GM12878 (cell line): ENCODE results near the gene RARS1. TPM values are rescaled to one million over a fixed set of nuclear protein-coding genes. Genes with fewer than 3 reads are reported as not detected.

Experiments
- ATAC-seq: fragments of 200-7000 bp; cut with Tn5 transposase; 3 replicates; pipeline ENCODE4 v1.9.1; 2020; ENCODE audit warnings: mild to moderate bottlenecking, moderate library complexity
- BruUV-seq: library from RNA; stranded (reverse); fragments of 400-500 nt; replicated peaks from 2 replicates; lab custom pipeline; 2021; lab: Mats Ljungman, UMichigan
- CTCF ChIA-PET: fragments of 300-600 bp; sonication (Branson Sonifier 250); formaldehyde crosslinking; extraction: SDS; loops from one replicate; lab custom pipeline; 2021; ENCODE audit warnings: inconsistent platforms; lab: Yijun Ruan, JAX
- POLR2A ChIA-PET: fragments of 350-600 bp; formaldehyde crosslinking; extraction: SDS; loops from one replicate; lab custom pipeline; 2021; ENCODE audit warnings: inconsistent platforms; lab: Charles Lee
- RAD21 ChIA-PET: fragments of 300-600 bp; sonication (Branson Sonifier 250); formaldehyde crosslinking; loops from one replicate; lab custom pipeline; 2023; ENCODE audit warnings: antibody characterized with exemption; ENCODE audit not compliant: unreplicated experiment; lab: Charles Lee
- SMC1A ChIA-PET: fragments of 300-600 bp; sonication (Branson Sonifier 250); formaldehyde crosslinking; loops from one replicate; lab custom pipeline; 2023; ENCODE audit not compliant: unreplicated experiment, uncharacterized antibody; lab: Charles Lee
- DNase-seq: peaks from one replicate; pipeline ENCODE4 v3.0.0-alpha.2; 2011; ENCODE audit warnings: low read depth, low spot score
- FAIRE-seq: peaks from 3 replicates; lab custom pipeline; 2011; peaks lifted over from hg19 to GRCh38; lab: Jason Lieb, UNC
- H2AFZ ChIP-seq: 2 replicates; pipeline ENCODE4 v1.6.0; 2011; ENCODE audit warnings: low read depth, low read length, control low read depth; ENCODE audit not compliant: control insufficient read depth
- H3K27ac ChIP-seq: 2 replicates; pipeline ENCODE4 v1.5.1; 2011; ENCODE audit warnings: control low read depth; ENCODE audit not compliant: control insufficient read depth, insufficient read depth
- H3K27me3 ChIP-seq, 2 experiments: replicated peaks in 1 of 2; 2 replicates each; pipeline versions ENCODE4 v1.6.0 to v1.6.1; 2011; ENCODE audit warnings: low read length in 1 of 2; ENCODE audit not compliant: control insufficient read depth in 2 of 2, insufficient read depth in 2 of 2
- H3K36me3 ChIP-seq, 2 experiments: 2 replicates each; pipeline ENCODE4 v1.5.1; 2011; ENCODE audit warnings: low read length in 1 of 2; ENCODE audit not compliant: control insufficient read depth in 2 of 2, insufficient read depth in 2 of 2
- H3K4me1 ChIP-seq: 2 replicates; pipeline ENCODE4 v1.6.1; 2011; ENCODE audit warnings: mild to moderate bottlenecking, low read length, moderate library complexity, mixed read lengths; ENCODE audit not compliant: control insufficient read depth, insufficient read depth
- H3K4me2 ChIP-seq: 2 replicates; pipeline ENCODE4 v1.6.0; 2011; ENCODE audit warnings: control low read depth; ENCODE audit not compliant: control insufficient read depth, insufficient read depth
- H3K4me3 ChIP-seq: fragments of 200-600 bp; sonication (generic); 2 replicates; pipeline ENCODE4 v1.5.1; 2016
- H3K79me2 ChIP-seq: 2 replicates; pipeline ENCODE4 v1.6.0; 2011; ENCODE audit warnings: low read length; ENCODE audit not compliant: control insufficient read depth, insufficient read depth
- H3K9ac ChIP-seq: 2 replicates; pipeline ENCODE4 v1.8.0; 2011; ENCODE audit warnings: low read length, control low read depth, mixed read lengths; ENCODE audit not compliant: control insufficient read depth, insufficient read depth
- H3K9me3 ChIP-seq: replicated peaks from 3 replicates; pipeline ENCODE4 v1.5.1; 2011; ENCODE audit warnings: mild to moderate bottlenecking, low read length; ENCODE audit not compliant: control insufficient read depth, insufficient read depth
- H4K20me1 ChIP-seq: 2 replicates; pipeline ENCODE4 v1.6.0; 2011; ENCODE audit not compliant: control insufficient read depth, insufficient read depth
- ASH2L ChIP-seq: fragments of 300-600, 200-600 bp; sonication (generic); IDR thresholded peaks from 2 replicates; pipeline ENCODE4 v1.6.1; 2017; ENCODE audit warnings: low read depth, mild to moderate bottlenecking, borderline replicate concordance
- BMI1 ChIP-seq: fragments of 450-650 bp; IDR thresholded peaks from 2 replicates; pipeline ENCODE4 v1.6.1; 2016; ENCODE audit warnings: mild to moderate bottlenecking, moderate library complexity, borderline replicate concordance
- GABPA ChIP-seq: IDR thresholded peaks from 2 replicates; pipeline ENCODE4 v1.6.1; 2014; ENCODE audit warnings: antibody characterized with exemption, low read depth, mild to moderate bottlenecking, inconsistent platforms
- HDAC2 ChIP-seq: fragments of 200-600 bp; sonication (generic); IDR thresholded peaks from 2 replicates; pipeline ENCODE4 v1.6.1; 2017
- IRF4 ChIP-seq: IDR thresholded peaks from 2 replicates; pipeline ENCODE4 v1.6.1; 2011; ENCODE audit warnings: low read depth, low read length
- RAD51 ChIP-seq: fragments of 450-650 bp; IDR thresholded peaks from 2 replicates; pipeline ENCODE4 v1.6.1; 2016; ENCODE audit warnings: moderate library complexity, mild to moderate bottlenecking, inconsistent platforms
- SMARCA5 ChIP-seq: fragments of 450-650 bp; IDR thresholded peaks from 2 replicates; pipeline ENCODE4 v1.6.1; 2017; ENCODE audit warnings: mild to moderate bottlenecking
- SRF ChIP-seq, 2 experiments: IDR thresholded peaks; 2 replicates each; pipeline ENCODE4 v1.6.1; 2011; ENCODE audit warnings: low read depth in 2 of 2, low read length in 2 of 2, mild to moderate bottlenecking in 1 of 2, moderate library complexity in 1 of 2
- SUPT20H ChIP-seq: IDR thresholded peaks from 2 replicates; pipeline ENCODE4 v1.6.1; 2011; ENCODE audit warnings: low read depth, mild to moderate bottlenecking, low read length, moderate library complexity, borderline replicate concordance; ENCODE audit not compliant: control insufficient read depth
- TCF12 ChIP-seq: IDR thresholded peaks from 2 replicates; pipeline ENCODE4 v1.6.1; 2011; ENCODE audit warnings: low read depth, mild to moderate bottlenecking, low read length
- ZNF687 ChIP-seq: fragments of 450-650 bp; IDR thresholded peaks from 2 replicates; pipeline ENCODE4 v1.6.1; 2017; ENCODE audit warnings: mild to moderate bottlenecking, moderate library complexity
- ZZZ3 ChIP-seq: IDR thresholded peaks from 2 replicates; pipeline ENCODE4 v1.6.1; 2011; ENCODE audit warnings: low read depth; ENCODE audit not compliant: control insufficient read depth, insufficient read length
- whole genome bisulfite sequencing: methylation state at CpG from one replicate; pipeline ENCODE4 v1.1.6; 2016; ENCODE audit warnings: low lambda C conversion rate; ENCODE audit not compliant: insufficient replicate concordance, insufficient coverage; ENCODE audit errors: missing lambda C conversion rate; 5-methylcytosine and 5-hydroxymethylcytosine counted together
- in situ Hi-C: fragments of 300-500 bp; cut with MboI; formaldehyde crosslinking; loops from 9 replicates; pipeline ENCODE4 v1.14.3; 2018; ENCODE audit warnings: mixed read lengths
- intact Hi-C: fragments of 100-400 bp; cut with micrococcal nuclease; formaldehyde crosslinking; loops from one replicate; pipeline ENCODE4 v1.14.2; 2022; ENCODE audit not compliant: unreplicated experiment
- polyA plus RNA-seq, 11 experiments: library from polyadenylated mRNA; depleted of rRNA in 4 of 11; unstranded in 6 of 11; stranded (reverse) in 5 of 11; fragments of >200 nt; fragmentation: Nextera tagmentation in 4 of 11; fragmentation: Illumina TruSeq in 1 of 11; extraction: Ambion mirVana in 4 of 11; extraction: Trizol in 1 of 11; gene quantifications; 1 replicate in 1 of 11; 2 replicates in 10 of 11; pipeline versions ENCODE4 v1.2.1 to v1.2.3, GENCODE V29; 2011 to 2016; ENCODE audit warnings: inconsistent platforms in 2 of 11, missing spikeins in 2 of 11, low read depth in 1 of 11
- total RNA-seq, 4 experiments: library from RNA; depleted of rRNA in 3 of 4; stranded (reverse); fragments of >200 nt in 3 of 4; fragmentation: Illumina TruSeq in 1 of 4; extraction: Trizol in 1 of 4; gene quantifications; 2 replicates each; pipeline versions ENCODE4 v1.2.1 to v1.2.3, GENCODE V29; 2013 to 2021

RARS1 gene
- total and polyA plus RNA-seq, 10 of the 15 experiments (the other 5 are each of a cell fraction or from before 2014, with no cell fraction given), result 80.5 to 127 (median 105) TPM

GRCh38 chr5:168471785-168472184 lies 14.5 kb upstream of the RARS1 start:
- POLR2A ChIA-PET, result no interaction called here
- SMC1A ChIA-PET, result interaction anchor here (0.5 to 2.5 kb wide), 2 partner anchors 10 to 1049 kb away, joined by 4 to 8 read pairs; no protein-coding TSS in a partner anchor
- CTCF ChIA-PET, result no interaction called here

DNA sequence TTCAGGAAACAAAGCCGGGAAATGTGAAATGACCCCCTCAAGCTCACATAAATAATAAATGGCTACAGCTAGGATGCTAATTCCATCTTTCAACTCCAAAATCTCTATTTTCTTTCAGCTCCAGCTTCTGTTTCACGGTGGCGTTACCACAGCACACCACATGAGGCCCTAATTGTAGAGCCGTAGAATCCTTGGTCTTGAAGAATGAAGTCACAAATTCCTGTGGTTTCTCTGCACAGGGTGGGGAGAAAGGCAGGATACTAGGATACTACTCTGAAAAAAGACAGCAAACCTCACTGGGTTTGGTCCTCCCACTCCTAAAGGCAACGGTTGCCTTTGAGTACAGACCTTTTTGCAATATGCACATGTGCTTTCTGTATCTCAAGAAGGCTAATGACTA lies 13.9 kb upstream of the RARS1 start:
- Histone ChIP-seq H3K27ac (no peak overlapping the region), H2AFZ (no peak overlapping the region), H3K27me3 (no peaks in the 10 kb centered on the region), H3K9me3 (no peaks in the 10 kb centered on the region), H3K79me2 (no peaks in the 10 kb centered on the region), H3K4me2 (no peak overlapping the region), H3K4me1 (no peaks in the 10 kb centered on the region), H3K36me3 (no peaks in the 10 kb centered on the region), H4K20me1 (no peaks in the 10 kb centered on the region), H3K4me3 (no peak overlapping the region), H3K9ac (no peak overlapping the region)
- intact Hi-C loops (no loop called here), in situ Hi-C loops (no loop called here)
- TF ChIP-seq SMARCA5 (no peak), ASH2L (no peak), HDAC2 (no peak), IRF4 (no peak), SRF (IDR thresholded peaks at IDR 0.05; ENCODE audit: low read depth in 2 of 2, low read length in 2 of 2) (no peak), SUPT20H (no peak), ZZZ3 (no peak), ZNF687 (no peak), BMI1 (no peak)
- DNase-seq (no peak), FAIRE-seq (no peak), ATAC-seq (no peak)
- SMC1A ChIA-PET, result interaction anchor here (0.5 to 2.5 kb wide), 2 partner anchors 9 to 1049 kb away, joined by 4 to 8 read pairs; no protein-coding TSS in a partner anchor
- CTCF ChIA-PET, result no interaction called here
- BruUV-seq, result no TSS peak
- RAD21 ChIA-PET, result no interaction called here
- WGBS, result 74% methylated on average over 5 of the region's 5 CpGs
- POLR2A ChIA-PET, result no interaction called here

More at GRCh38 chr5:168471785-168472184, 14.5 kb upstream of the RARS1 start:
- FAIRE-seq (no peak), ATAC-seq (no peak), DNase-seq (no peak)
- no peaks in the 10 kb centered on the region for H4K20me1 ChIP-seq
- no TSS peak for BruUV-seq
- intact Hi-C loops, result no loop called here
- H3K27me3 ChIP-seq, result no peaks in the 10 kb centered on the region
- no peak overlapping the region for H2AFZ ChIP-seq
- H3K9me3 ChIP-seq, result no peaks in the 10 kb centered on the region
- no peaks in the 10 kb centered on the region for H3K36me3 ChIP-seq
- TF ChIP-seq ASH2L, result no peak
- TF ChIP-seq TCF12, result no peak
- no peak for TF ChIP-seq RAD51
- no peak for TF ChIP-seq HDAC2
- TF ChIP-seq GABPA, result no peak
- H3K4me3 ChIP-seq, result no peak overlapping the region
- 86% methylated on average over 4 of the region's 4 CpGs for WGBS
- H3K79me2 ChIP-seq, result no peaks in the 10 kb centered on the region
- no peaks in the 10 kb centered on the region for H3K4me1 ChIP-seq
- no peak overlapping the region for H3K27ac ChIP-seq
- H3K9ac ChIP-seq, result no peak overlapping the region
- RAD21 ChIA-PET, result no interaction called here
- no peak overlapping the region for H3K4me2 ChIP-seq
- in situ Hi-C loops, result no loop called here
